ENCODE results near the gene DCUN1D1. TPM values are rescaled to one million over a fixed set of nuclear protein-coding genes. Genes with fewer than 3 reads are reported as not detected.

Gene DCUN1D1
- polyA plus RNA-seq (2013, experiment 1 of 2) = 67.8 TPM
- polyA plus RNA-seq (2013, experiment 2 of 2) = 63.7 TPM

- no CpG with 5 or more reads among the region's 106 CpGs for WGBS (ENCODE audit: extremely low coverage, insufficient coverage, low lambda C conversion rate)
- Histone ChIP-seq H3K18ac (ENCODE audit: low read length) (peak within 1 kb of the TSS; percentile 98), H3K4me2 (ENCODE audit: low read length) (peak within 1 kb of the TSS; percentile 78), H3K4me1 (ENCODE audit: control insufficient read depth, low read depth, low read length) (peaks cover 1% of the 10 kb centered on the region), H2BK15ac (replicated peaks; ENCODE audit: low read depth) (no peak within 1 kb of the TSS), H4K8ac (ENCODE audit: low read depth, low read length) (peak within 1 kb of the TSS; percentile 98), H3K9ac (ENCODE audit: low read length) (peak within 1 kb of the TSS; percentile 90), H2BK120ac (ENCODE audit: low read depth, low read length) (peak within 1 kb of the TSS; percentile 92), H2AK5ac (ENCODE audit: low read length) (no peak within 1 kb of the TSS), H3K56ac (ENCODE audit: low read length) (peak within 1 kb of the TSS; percentile 93), H3K36me3 (ENCODE audit: control insufficient read depth, insufficient read depth, low read length) (no peaks in the 10 kb centered on the region), H3K27me3 (ENCODE audit: insufficient read depth, low read length, poor library complexity) (no peaks in the 10 kb centered on the region), H3K79me2 (ENCODE audit: control insufficient read depth, insufficient read depth, low read length) (peaks cover 37% of the 10 kb centered on the region), H4K5ac (ENCODE audit: low read length) (no peak within 1 kb of the TSS), H3K79me1 (ENCODE audit: low read length) (peaks cover 4% of the 10 kb centered on the region), H3K23ac (ENCODE audit: low read length) (no peak within 1 kb of the TSS), H3K4ac (ENCODE audit: low read depth, low read length) (peak within 1 kb of the TSS; percentile 98), H3K4me3 (ENCODE audit: low read length) (peak within 1 kb of the TSS; percentile 85), H2BK5ac (ENCODE audit: low read length) (no peak within 1 kb of the TSS), H3K27ac (ENCODE audit: low read depth, low read length) (peak within 1 kb of the TSS; percentile 83)
- peak; percentile 89 for DNase-seq
These were observed at the start of gene DCUN1D1 for GRCh38 chr3:182980204-182981037. DCUN1D1 (minus strand) TSS chr3:182980538; CDS start chr3:182980489, 49 bp downstream.

GRCh38 chr3:183028416-183028815 lies 48.1 kb upstream of the DCUN1D1 start:
- Histone ChIP-seq H3K27ac (ENCODE audit: low read depth, low read length) (no peak overlapping the region), H2BK5ac (ENCODE audit: low read length) (no peak overlapping the region), H3K79me1 (ENCODE audit: low read length) (no peaks in the 10 kb centered on the region), H2BK120ac (ENCODE audit: low read depth, low read length) (no peak overlapping the region), H2AK5ac (ENCODE audit: low read length) (no peak overlapping the region), H3K36me3 (ENCODE audit: control insufficient read depth, insufficient read depth, low read length) (no peaks in the 10 kb centered on the region), H3K4me3 (ENCODE audit: low read length) (no peak overlapping the region), H3K4me1 (ENCODE audit: control insufficient read depth, low read depth, low read length) (no peaks in the 10 kb centered on the region), H3K4me2 (ENCODE audit: low read length) (no peak overlapping the region), H2BK15ac (replicated peaks; ENCODE audit: low read depth) (no peak overlapping the region), H4K8ac (ENCODE audit: low read depth, low read length) (no peak overlapping the region), H3K79me2 (ENCODE audit: control insufficient read depth, insufficient read depth, low read length) (no peaks in the 10 kb centered on the region), H3K9ac (ENCODE audit: low read length) (no peak overlapping the region), H3K18ac (ENCODE audit: low read length) (no peak overlapping the region), H3K56ac (ENCODE audit: low read length) (no peak overlapping the region), H3K23ac (ENCODE audit: low read length) (no peak overlapping the region), H3K27me3 (ENCODE audit: insufficient read depth, low read length, poor library complexity) (no peaks in the 10 kb centered on the region), H3K4ac (ENCODE audit: low read depth, low read length) (no peak overlapping the region), H4K5ac (ENCODE audit: low read length) (no peak overlapping the region)
- WGBS (ENCODE audit: extremely low coverage, insufficient coverage, low lambda C conversion rate) = no CpG with 5 or more reads among the region's 3 CpGs
- no peak for DNase-seq

DNA sequence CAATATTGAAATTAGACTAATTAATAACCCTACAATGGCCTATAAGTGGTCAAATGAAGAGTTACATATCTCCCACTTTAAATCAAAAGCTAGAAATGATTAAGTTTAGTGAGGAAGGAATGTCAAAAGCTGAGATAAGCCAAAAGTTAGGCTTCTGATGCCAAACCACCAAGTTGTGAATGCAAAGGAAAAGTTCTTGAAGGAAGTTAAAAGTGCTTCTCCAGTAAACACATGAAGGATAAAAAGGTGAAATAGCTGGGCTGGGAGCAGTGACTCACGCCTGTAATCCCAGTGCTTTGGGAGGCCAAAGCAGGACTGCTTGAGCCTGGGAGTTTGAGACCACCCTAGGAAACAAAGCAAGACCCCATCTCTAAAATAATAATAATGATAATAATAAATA lies 46.9 kb upstream of the DCUN1D1 start:
- Histone ChIP-seq H3K56ac (ENCODE audit: low read length) (no peak overlapping the region), H3K79me1 (ENCODE audit: low read length) (no peaks in the 10 kb centered on the region), H3K27ac (ENCODE audit: low read depth, low read length) (no peak overlapping the region), H4K5ac (ENCODE audit: low read length) (no peak overlapping the region), H3K79me2 (ENCODE audit: control insufficient read depth, insufficient read depth, low read length) (no peaks in the 10 kb centered on the region), H4K8ac (ENCODE audit: low read depth, low read length) (no peak overlapping the region), H3K4me3 (ENCODE audit: low read length) (no peak overlapping the region), H3K4me1 (ENCODE audit: control insufficient read depth, low read depth, low read length) (no peaks in the 10 kb centered on the region), H3K18ac (ENCODE audit: low read length) (no peak overlapping the region), H2AK5ac (ENCODE audit: low read length) (no peak overlapping the region), H3K4me2 (ENCODE audit: low read length) (no peak overlapping the region), H3K4ac (ENCODE audit: low read depth, low read length) (no peak overlapping the region), H2BK5ac (ENCODE audit: low read length) (no peak overlapping the region), H2BK120ac (ENCODE audit: low read depth, low read length) (no peak overlapping the region), H2BK15ac (replicated peaks; ENCODE audit: low read depth) (no peak overlapping the region), H3K27me3 (ENCODE audit: insufficient read depth, low read length, poor library complexity) (no peaks in the 10 kb centered on the region), H3K36me3 (ENCODE audit: control insufficient read depth, insufficient read depth, low read length) (no peaks in the 10 kb centered on the region), H3K9ac (ENCODE audit: low read length) (no peak overlapping the region), H3K23ac (ENCODE audit: low read length) (no peak overlapping the region)
- no peak for DNase-seq
- no CpG with 5 or more reads among the region's 1 CpG for WGBS (ENCODE audit: extremely low coverage, insufficient coverage, low lambda C conversion rate)

- Histone ChIP-seq H2BK5ac (ENCODE audit: low read length) (no peak overlapping the region), H3K4me1 (ENCODE audit: control insufficient read depth, low read depth, low read length) (peaks cover 2% of the 10 kb centered on the region), H3K79me1 (ENCODE audit: low read length) (no peaks in the 10 kb centered on the region), H3K18ac (ENCODE audit: low read length) (no peak overlapping the region), H2BK15ac (replicated peaks; ENCODE audit: low read depth) (no peak overlapping the region), H3K27me3 (ENCODE audit: insufficient read depth, low read length, poor library complexity) (no peaks in the 10 kb centered on the region), H3K9ac (ENCODE audit: low read length) (no peak overlapping the region), H4K5ac (ENCODE audit: low read length) (no peak overlapping the region), H3K36me3 (ENCODE audit: control insufficient read depth, insufficient read depth, low read length) (no peaks in the 10 kb centered on the region), H3K27ac (ENCODE audit: low read depth, low read length) (no peak overlapping the region), H4K8ac (ENCODE audit: low read depth, low read length) (no peak overlapping the region), H2BK120ac (ENCODE audit: low read depth, low read length) (no peak overlapping the region), H3K4me3 (ENCODE audit: low read length) (no peak overlapping the region), H2AK5ac (ENCODE audit: low read length) (no peak overlapping the region), H3K23ac (ENCODE audit: low read length) (no peak overlapping the region), H3K4me2 (ENCODE audit: low read length) (no peak overlapping the region), H3K4ac (ENCODE audit: low read depth, low read length) (no peak overlapping the region), H3K56ac (ENCODE audit: low read length) (no peak overlapping the region), H3K79me2 (ENCODE audit: control insufficient read depth, insufficient read depth, low read length) (no peaks in the 10 kb centered on the region)
- no CpG with 5 or more reads among the region's 3 CpGs for WGBS (ENCODE audit: extremely low coverage, insufficient coverage, low lambda C conversion rate)
- DNase-seq = no peak
These were observed 42.7 kb upstream of the DCUN1D1 start for GRCh38 chr3:183022936-183023516.

GRCh38 chr3:183018421-183019192 lies 38.3 kb upstream of the DCUN1D1 start:
- H4K8ac ChIP-seq (ENCODE audit: low read depth, low read length) = no peak overlapping the region
- no peak overlapping the region for H2BK120ac ChIP-seq (ENCODE audit: low read depth, low read length)
- H2BK5ac ChIP-seq (ENCODE audit: low read length) = no peak overlapping the region
- no peak overlapping the region for H3K18ac ChIP-seq (ENCODE audit: low read length)
- H2AK5ac ChIP-seq (ENCODE audit: low read length) = no peak overlapping the region
- H3K4me3 ChIP-seq (ENCODE audit: low read length) = no peak overlapping the region
- no peak overlapping the region for H3K9ac ChIP-seq (ENCODE audit: low read length)
- H3K23ac ChIP-seq (ENCODE audit: low read length) = no peak overlapping the region
- H3K27ac ChIP-seq (ENCODE audit: low read depth, low read length) = no peak overlapping the region
- H2BK15ac ChIP-seq (replicated peaks; ENCODE audit: low read depth) = no peak overlapping the region
- no peak overlapping the region for H3K4me2 ChIP-seq (ENCODE audit: low read length)
- H3K56ac ChIP-seq (ENCODE audit: low read length) = no peak overlapping the region
- H3K79me2 ChIP-seq (ENCODE audit: control insufficient read depth, insufficient read depth, low read length) = no peaks in the 10 kb centered on the region
- peaks cover 2% of the 10 kb centered on the region for H3K4me1 ChIP-seq (ENCODE audit: control insufficient read depth, low read depth, low read length)
- H3K79me1 ChIP-seq (ENCODE audit: low read length) = no peaks in the 10 kb centered on the region
- no peaks in the 10 kb centered on the region for H3K36me3 ChIP-seq (ENCODE audit: control insufficient read depth, insufficient read depth, low read length)
- no peak overlapping the region for H3K4ac ChIP-seq (ENCODE audit: low read depth, low read length)
- WGBS (ENCODE audit: extremely low coverage, insufficient coverage, low lambda C conversion rate) = no CpG with 5 or more reads among the region's 3 CpGs
- no peaks in the 10 kb centered on the region for H3K27me3 ChIP-seq (ENCODE audit: insufficient read depth, low read length, poor library complexity)
- no peak overlapping the region for H4K5ac ChIP-seq (ENCODE audit: low read length)
- DNase-seq = no peak
